HG02759 (cell line): ENCODE measurements around the gene MYD88.
"Not testable (repeated sequence)": the region's sequence is repeated elsewhere in the genome, so short reads cannot be mapped to it uniquely, and the experiment has no call there.

Source experiments
- ATAC-seq: cut with Tn5 transposase; IDR thresholded peaks from one replicate; pipeline ENCODE4 v1.9.1; 2021; ENCODE audit warnings: mild to moderate bottlenecking, moderate library complexity; ENCODE audit not compliant: unreplicated experiment

Gene MYD88

GRCh38 chr3:38140326-38141172 is 2.1 kb downstream of the MYD88 start:
- ATAC-seq = no peak

GRCh38 chr3:38141173-38141951 is 2.9 kb downstream of the MYD88 start:
- no peak for ATAC-seq

GRCh38 chr3:38141952-38142273 is 3.5 kb downstream of the MYD88 start:
- no peak for ATAC-seq

GRCh38 chr3:38142959-38143358 is 4.5 kb downstream of the MYD88 start:
- no peak for ATAC-seq

GRCh38 chr3:38143511-38143910 is 5.0 kb downstream of the MYD88 start:
- ATAC-seq = no peak

- no peak for ATAC-seq
Measured at GRCh38 chr3:38146504-38146903, 8.0 kb downstream of the MYD88 start.

GRCh38 chr3:38147421-38147820 is 9.0 kb downstream of the MYD88 start:
- ATAC-seq = no peak

- no peak for ATAC-seq
Measured at GRCh38 chr3:38148311-38148882, 9.9 kb downstream of the MYD88 start.

GRCh38 chr3:38149708-38150107 is 11.2 kb downstream of the MYD88 start:
- no peak for ATAC-seq

- ATAC-seq = no peak
Measured at GRCh38 chr3:38150780-38151528, 12.5 kb downstream of the MYD88 start.

- ATAC-seq = no peak
Measured at GRCh38 chr3:38151667-38152265, 13.3 kb downstream of the MYD88 start.

GRCh38 chr3:38152609-38153008 is 14.1 kb downstream of the MYD88 start:
- no peak for ATAC-seq

- ATAC-seq = no peak
Measured at GRCh38 chr3:38153221-38153620, 14.8 kb downstream of the MYD88 start.

GRCh38 chr3:38154033-38154494 is 15.6 kb downstream of the MYD88 start:
- no peak for ATAC-seq

- ATAC-seq = no peak
Measured at GRCh38 chr3:38154625-38155255, 16.3 kb downstream of the MYD88 start.

- no peak for ATAC-seq
Measured at GRCh38 chr3:38155825-38156224, 17.4 kb downstream of the MYD88 start.

- no peak for ATAC-seq
Measured at GRCh38 chr3:38157117-38157516, 18.7 kb downstream of the MYD88 start.

GRCh38 chr3:38157595-38157994 is 19.1 kb downstream of the MYD88 start:
- no peak for ATAC-seq

GRCh38 chr3:38158472-38158871 is 20.0 kb downstream of the MYD88 start:
- no peak for ATAC-seq

GRCh38 chr3:38160704-38161103 is 22.2 kb downstream of the MYD88 start:
- not testable (repeated sequence) for ATAC-seq
